Keratinocyte (primary cell): Measurements from ENCODE around the gene RPRML. TPM values are rescaled to one million over a fixed set of nuclear protein-coding genes. Genes with fewer than 3 reads are reported as not detected.

Experiments used
- DNase-seq: peaks from one replicate; pipeline ENCODE4 v3.0.0-alpha.2; 2011; ENCODE audit warnings: low read depth, missing footprints, low spot score
- FAIRE-seq: peaks from 2 replicates; lab custom pipeline; 2011; peaks lifted over from hg19 to GRCh38; lab: Jason Lieb, UNC
- H2AFZ ChIP-seq: 2 replicates; pipeline ENCODE4 v1.6.0; 2012; ENCODE audit warnings: low read length, control low read depth, inconsistent platforms; ENCODE audit not compliant: control insufficient read depth
- H3K27ac ChIP-seq: 2 replicates; pipeline ENCODE4 v1.5.1; 2011; ENCODE audit warnings: low read length; ENCODE audit not compliant: control insufficient read depth, insufficient read depth
- H3K27me3 ChIP-seq: 3 replicates; pipeline ENCODE4 v1.6.0; 2011; ENCODE audit warnings: low read length; ENCODE audit not compliant: control insufficient read depth, insufficient read depth; ENCODE audit errors: extremely low read depth
- H3K36me3 ChIP-seq, 2 experiments: 2 replicates in 1 of 2; 3 replicates in 1 of 2; pipeline ENCODE4 v1.5.1; 2011; ENCODE audit warnings: low read length in 2 of 2, mild to moderate bottlenecking in 1 of 2; ENCODE audit not compliant: control insufficient read depth in 2 of 2, insufficient read depth in 2 of 2; ENCODE audit errors: extremely low read depth in 1 of 2
- H3K4me1 ChIP-seq: 3 replicates; pipeline ENCODE4 v1.5.1; 2011; ENCODE audit warnings: low read length; ENCODE audit not compliant: control insufficient read depth, insufficient read depth; ENCODE audit errors: extremely low read depth
- H3K4me2 ChIP-seq: 3 replicates; pipeline ENCODE4 v1.6.0; 2011; ENCODE audit warnings: low read depth, low read length; ENCODE audit not compliant: control insufficient read depth, insufficient read depth; ENCODE audit errors: extremely low read depth
- H3K4me3 ChIP-seq, 3 experiments: fragments of 200-600 bp in 1 of 3; sonication (generic) in 1 of 3; 2 replicates in 2 of 3; 3 replicates in 1 of 3; pipeline ENCODE4 v1.5.1; 2011 to 2016; ENCODE audit warnings: low read length in 3 of 3, mild to moderate bottlenecking in 3 of 3, control low read depth in 2 of 3, inconsistent platforms in 1 of 3, low read depth in 1 of 3, mixed read lengths in 1 of 3, mixed run types in 1 of 3, moderate library complexity in 1 of 3; ENCODE audit not compliant: control insufficient read depth in 2 of 3, insufficient read depth in 2 of 3; ENCODE audit errors: extremely low read depth in 1 of 3
- H3K79me2 ChIP-seq: 2 replicates; pipeline ENCODE4 v1.6.0; 2012; ENCODE audit warnings: low read length; ENCODE audit not compliant: control insufficient read depth, insufficient read depth
- H3K9ac ChIP-seq: 3 replicates; pipeline ENCODE4 v1.6.0; 2011; ENCODE audit warnings: low read length; ENCODE audit not compliant: control insufficient read depth, insufficient read depth; ENCODE audit errors: extremely low read depth
- H3K9me1 ChIP-seq: 3 replicates; pipeline ENCODE4 v1.6.0; 2011; ENCODE audit warnings: low read length; ENCODE audit not compliant: control insufficient read depth, insufficient read depth; ENCODE audit errors: extremely low read depth
- H3K9me3 ChIP-seq: 2 replicates; pipeline ENCODE4 v1.5.1; 2012; ENCODE audit warnings: low read depth, low read length; ENCODE audit not compliant: control insufficient read depth
- H4K20me1 ChIP-seq: 3 replicates; pipeline ENCODE4 v1.6.0; 2011; ENCODE audit warnings: low read length; ENCODE audit not compliant: control insufficient read depth, insufficient read depth; ENCODE audit errors: extremely low read depth
- CTCF ChIP-seq, 3 experiments: IDR thresholded peaks in 1 of 3; conservative IDR thresholded peaks in 1 of 3; optimal IDR thresholded peaks in 1 of 3; 2 replicates in 2 of 3; 3 replicates in 1 of 3; pipeline versions ENCODE3 to v1.5.1; 2011; ENCODE audit warnings: low read length in 3 of 3, mild to moderate bottlenecking in 3 of 3, moderate library complexity in 2 of 3, control low read depth in 1 of 3, inconsistent platforms in 1 of 3; ENCODE audit not compliant: insufficient read depth in 2 of 3; ENCODE audit errors: extremely low read depth in 1 of 3
- EZH2 ChIP-seq: IDR thresholded peaks from one replicate; pipeline ENCODE4 v1.6.1; 2012; ENCODE audit warnings: inconsistent platforms, mild to moderate bottlenecking, low read length, moderate library complexity
- dilution Hi-C: fragments of 300-500 bp; cut with MboI; formaldehyde crosslinking; loops from one replicate; pipeline ENCODE4 v1.7.0; 2020; ENCODE audit warnings: low sequenced_read_pairs; ENCODE audit not compliant: extremely low pct_ligation_motif_present
- polyA plus RNA-seq, 5 experiments: library from polyadenylated mRNA; depleted of rRNA in 3 of 5; stranded (reverse) in 3 of 5; stranded (forward) in 1 of 5; unstranded in 1 of 5; fragments of >200 nt; gene quantifications; 1 replicate in 1 of 5; 2 replicates in 3 of 5; 3 replicates in 1 of 5; pipeline versions ENCODE4 v1.2.1 to v1.2.3, GENCODE V29; 2011 to 2012; ENCODE audit warnings: missing spikeins in 2 of 5, low read depth in 1 of 5, low replicate concordance in 1 of 5

The RPRML gene
- polyA plus RNA-seq, 1 donor (not counting 4 experiments of a cell fraction or from before 2014, with no cell fraction given): not detected

DNA sequence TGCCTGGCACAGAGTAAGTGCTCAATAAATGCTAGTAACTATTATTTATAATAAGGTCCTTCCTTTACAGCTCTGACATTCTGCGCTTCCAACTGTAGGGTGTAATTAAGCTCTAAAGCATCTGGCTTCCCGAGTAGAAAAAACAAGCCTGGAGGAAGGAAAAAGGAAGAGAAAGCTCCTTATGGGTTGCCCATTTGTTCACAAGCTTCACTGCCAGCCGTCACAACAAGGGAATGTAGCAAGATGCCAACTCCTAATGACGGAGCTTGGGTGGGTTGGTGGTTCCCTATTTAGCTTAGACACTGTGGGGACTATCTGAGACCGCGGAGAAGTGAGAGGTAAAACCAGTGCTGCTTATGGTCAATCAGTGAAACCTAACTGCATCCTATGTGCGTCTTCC lies 7.3 kb upstream of the RPRML start:
- no peak for FAIRE-seq
- TF ChIP-seq EZH2: no peak
- TF ChIP-seq CTCF (optimal IDR thresholded peaks at IDR 0.05 in 1 of 3, IDR thresholded peaks at IDR 0.05 in 1 of 3, conservative IDR thresholded peaks at IDR 0.05 in 1 of 3; ENCODE audit: extremely low read depth in 1 of 3, insufficient read depth in 2 of 3, low read length in 3 of 3): no peak

GRCh38 chr17:46984892-46985291 lies 5.8 kb upstream of the RPRML start:
- Histone ChIP-seq H3K9me1 (no peaks in the 10 kb centered on the region), H3K4me2 (no peak overlapping the region), H3K9ac (no peak overlapping the region), H3K79me2 (no peaks in the 10 kb centered on the region), H3K4me1 (no peaks in the 10 kb centered on the region), H4K20me1 (no peaks in the 10 kb centered on the region), H2AFZ (no peak overlapping the region), H3K9me3 (no peaks in the 10 kb centered on the region), H3K36me3 (no peaks in the 10 kb centered on the region), H3K27ac (no peak overlapping the region), H3K4me3 (no peak overlapping the region), H3K27me3 (peaks cover 11% of the 10 kb centered on the region)
- no peak for DNase-seq
- TF ChIP-seq CTCF (optimal IDR thresholded peaks at IDR 0.05 in 1 of 3, IDR thresholded peaks at IDR 0.05 in 1 of 3, conservative IDR thresholded peaks at IDR 0.05 in 1 of 3; ENCODE audit: extremely low read depth in 1 of 3, insufficient read depth in 2 of 3, low read length in 3 of 3) (no peak), EZH2 (no peak)
- no peak for FAIRE-seq
- dilution Hi-C loops: no loop called here

More for the DNA sequence above, 7.3 kb upstream of the RPRML start:
- no peak overlapping the region for H3K27ac ChIP-seq
- H3K4me1 ChIP-seq: no peaks in the 10 kb centered on the region
- dilution Hi-C loops: no loop called here
- no peak overlapping the region for H2AFZ ChIP-seq
- H3K79me2 ChIP-seq: no peaks in the 10 kb centered on the region
- H3K4me2 ChIP-seq: no peak overlapping the region
- no peak overlapping the region for H3K9ac ChIP-seq
- H3K9me1 ChIP-seq: no peaks in the 10 kb centered on the region
- DNase-seq: no peak
- no peaks in the 10 kb centered on the region for H3K9me3 ChIP-seq
- no peaks in the 10 kb centered on the region for H4K20me1 ChIP-seq
- H3K36me3 ChIP-seq: no peaks in the 10 kb centered on the region
- no peak overlapping the region for H3K4me3 ChIP-seq
- H3K27me3 ChIP-seq: no peaks in the 10 kb centered on the region
